ENCODE measurements around the gene HMGB3. TPM values are rescaled to one million over a fixed set of nuclear protein-coding genes. Genes with fewer than 3 reads are reported as not detected.
A peak's percentile ranks its signal among the peaks of the same experiment; 100 is the strongest.

Gene HMGB3
- total and polyA plus RNA-seq, 2 experiments from 2014 or later = 22.2 to 55.1 TPM

DNA sequence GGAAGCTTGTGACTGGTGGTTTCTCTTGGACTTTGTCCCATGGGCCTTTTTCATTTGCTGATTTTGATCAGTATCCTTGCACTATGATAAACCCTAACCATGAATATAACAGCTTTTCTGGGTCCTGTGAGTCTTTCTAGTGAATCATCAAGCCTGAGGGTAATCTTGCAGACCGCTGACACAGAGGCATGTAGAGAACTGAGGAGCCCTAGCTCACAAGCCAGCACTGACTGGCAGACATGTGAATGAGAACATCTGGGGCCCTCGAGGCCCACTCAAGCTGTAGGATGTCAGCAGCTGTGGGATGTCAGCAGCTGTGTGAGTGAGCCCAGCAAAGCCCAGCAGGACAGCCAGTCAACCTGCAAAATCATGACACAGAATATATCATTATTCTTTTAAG, 36.7 kb downstream of the HMGB3 start:
- no peaks in the 10 kb centered on the region for H3K9me2 ChIP-seq (replicated peaks; ENCODE audit: insufficient read depth)
- peak; percentile 11 for DNase-seq (ENCODE audit: low spot score)

GRCh38 chrX:151030845-151031244, 47.7 kb downstream of the HMGB3 start:
- no peaks in the 10 kb centered on the region for H3K27me3 ChIP-seq
- H2AFZ ChIP-seq = no peak overlapping the region
- no peak for DNase-seq (ENCODE audit: low spot score)
- no peaks in the 10 kb centered on the region for H4K20me1 ChIP-seq (ENCODE audit: insufficient read depth, poor library complexity, severe bottlenecking)
- no peak overlapping the region for H3K4me2 ChIP-seq
- H3K9me2 ChIP-seq (replicated peaks; ENCODE audit: insufficient read depth) = no peaks in the 10 kb centered on the region
- H3K4me1 ChIP-seq (ENCODE audit: insufficient read depth) = no peaks in the 10 kb centered on the region
- no peaks in the 10 kb centered on the region for H3K79me2 ChIP-seq
- H3K36me3 ChIP-seq (replicated peaks; ENCODE audit: insufficient read depth, low read depth) = no peaks in the 10 kb centered on the region
- TF ChIP-seq EZH2phosphoT487 (IDR thresholded peaks at IDR 0.05; ENCODE audit: low read depth, severe bottlenecking, unreplicated experiment) (no peak), CTCF (IDR thresholded peaks at IDR 0.05; ENCODE audit: poor library complexity) (no peak), EZH2 (IDR thresholded peaks at IDR 0.05; ENCODE audit: borderline replicate concordance) (no peak)
- H3K4me3 ChIP-seq = no peak overlapping the region
- no peaks in the 10 kb centered on the region for H3K9me3 ChIP-seq (ENCODE audit: low read depth)
- H3K27ac ChIP-seq = no peak overlapping the region

More for the DNA sequence above, 36.7 kb downstream of the HMGB3 start:
- no peaks in the 10 kb centered on the region for H3K4me1 ChIP-seq (ENCODE audit: insufficient read depth)
- H3K4me2 ChIP-seq = no peak overlapping the region
- H3K4me3 ChIP-seq = no peak overlapping the region
- no peaks in the 10 kb centered on the region for H3K27me3 ChIP-seq
- no peak overlapping the region for H3K27ac ChIP-seq
- no peak overlapping the region for H2AFZ ChIP-seq
- TF ChIP-seq EZH2phosphoT487 (IDR thresholded peaks at IDR 0.05; ENCODE audit: low read depth, severe bottlenecking, unreplicated experiment) (no peak), EZH2 (IDR thresholded peaks at IDR 0.05; ENCODE audit: borderline replicate concordance) (no peak), CTCF (IDR thresholded peaks at IDR 0.05; ENCODE audit: poor library complexity) (no peak)
- no peaks in the 10 kb centered on the region for H3K36me3 ChIP-seq (replicated peaks; ENCODE audit: insufficient read depth, low read depth)
- H3K9me3 ChIP-seq (ENCODE audit: low read depth) = no peaks in the 10 kb centered on the region
- no peaks in the 10 kb centered on the region for H4K20me1 ChIP-seq (ENCODE audit: insufficient read depth, poor library complexity, severe bottlenecking)
- 53% methylated on average over 2 of the region's 2 CpGs for WGBS (ENCODE audit: low lambda C conversion rate, missing lambda C conversion rate)
- no peaks in the 10 kb centered on the region for H3K79me2 ChIP-seq

DNA sequence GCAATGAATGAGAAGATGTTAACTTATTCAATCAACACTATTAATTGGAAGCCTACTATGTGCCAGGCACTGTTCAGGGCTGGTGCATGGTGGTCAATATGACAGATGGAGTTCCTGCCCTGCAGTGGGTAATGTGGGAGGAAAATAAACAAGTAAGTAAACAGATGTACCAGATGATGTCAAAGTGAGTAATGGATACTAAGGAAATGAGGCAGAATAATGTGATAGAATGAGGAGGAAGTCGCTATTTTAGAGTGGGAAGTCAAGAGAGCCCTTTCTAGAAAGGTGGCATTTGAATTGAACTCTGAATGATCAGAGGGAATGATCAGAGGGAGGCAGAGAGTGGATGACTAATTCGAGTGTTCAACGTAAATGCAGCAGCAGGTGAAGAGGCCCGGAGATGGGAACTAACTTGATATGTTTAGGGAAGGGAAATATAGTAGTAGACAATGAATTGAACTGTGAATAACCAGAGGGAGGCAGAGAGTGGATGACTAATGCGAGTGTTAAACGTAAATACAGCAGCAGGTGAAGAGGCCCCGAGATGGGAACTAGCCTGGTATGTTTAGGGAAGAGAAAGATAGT, 48.3 kb downstream of the HMGB3 start:
- no peak for TF ChIP-seq EZH2 (IDR thresholded peaks at IDR 0.05; ENCODE audit: borderline replicate concordance)
- TF ChIP-seq EZH2phosphoT487 (IDR thresholded peaks at IDR 0.05; ENCODE audit: low read depth, severe bottlenecking, unreplicated experiment) = no peak
- no peak for TF ChIP-seq CTCF (IDR thresholded peaks at IDR 0.05; ENCODE audit: poor library complexity)
- Histone ChIP-seq H4K20me1 (ENCODE audit: insufficient read depth, poor library complexity, severe bottlenecking) (no peaks in the 10 kb centered on the region), H3K9me3 (ENCODE audit: low read depth) (no peaks in the 10 kb centered on the region), H3K36me3 (replicated peaks; ENCODE audit: insufficient read depth, low read depth) (no peaks in the 10 kb centered on the region), H3K4me2 (no peak overlapping the region), H3K79me2 (no peaks in the 10 kb centered on the region), H3K4me1 (ENCODE audit: insufficient read depth) (no peaks in the 10 kb centered on the region), H3K4me3 (no peak overlapping the region), H2AFZ (no peak overlapping the region), H3K27me3 (no peaks in the 10 kb centered on the region), H3K9me2 (replicated peaks; ENCODE audit: insufficient read depth) (no peaks in the 10 kb centered on the region), H3K27ac (no peak overlapping the region)
- 62% methylated on average over 7 of the region's 7 CpGs for WGBS (ENCODE audit: low lambda C conversion rate, missing lambda C conversion rate)
- DNase-seq (ENCODE audit: low spot score) = no peak

- TF ChIP-seq EZH2phosphoT487 (IDR thresholded peaks at IDR 0.05; ENCODE audit: low read depth, severe bottlenecking, unreplicated experiment) (no peak), EZH2 (IDR thresholded peaks at IDR 0.05; ENCODE audit: borderline replicate concordance) (no peak), CTCF (IDR thresholded peaks at IDR 0.05; ENCODE audit: poor library complexity) (no peak)
- H3K79me2 ChIP-seq = no peaks in the 10 kb centered on the region
Measured at GRCh38 chrX:151039351-151039750, 56.2 kb downstream of the HMGB3 start.

More at GRCh38 chrX:151039351-151039750, 56.2 kb downstream of the HMGB3 start:
- no peaks in the 10 kb centered on the region for H3K9me3 ChIP-seq (ENCODE audit: low read depth)
- no peak overlapping the region for H2AFZ ChIP-seq
- H3K4me3 ChIP-seq = no peak overlapping the region
- H3K27me3 ChIP-seq = no peaks in the 10 kb centered on the region
- H3K27ac ChIP-seq = no peak overlapping the region
- no peaks in the 10 kb centered on the region for H4K20me1 ChIP-seq (ENCODE audit: insufficient read depth, poor library complexity, severe bottlenecking)
- H3K36me3 ChIP-seq (replicated peaks; ENCODE audit: insufficient read depth, low read depth) = no peaks in the 10 kb centered on the region
- H3K4me1 ChIP-seq (ENCODE audit: insufficient read depth) = no peaks in the 10 kb centered on the region
- H3K4me2 ChIP-seq = no peak overlapping the region
- DNase-seq (ENCODE audit: low spot score) = no peak
- 52% methylated on average over 2 of the region's 2 CpGs for WGBS (ENCODE audit: low lambda C conversion rate, missing lambda C conversion rate)
- H3K9me2 ChIP-seq (replicated peaks; ENCODE audit: insufficient read depth) = no peaks in the 10 kb centered on the region

Data from hepatocyte (in vitro differentiated cells).